Right renal pelvis (tissue), 4 donors: ENCODE results near the gene GRK4. TPM values are rescaled to one million over a fixed set of nuclear protein-coding genes. Genes with fewer than 3 reads are reported as not detected.
"Not testable (repeated sequence)": the region's sequence is repeated elsewhere in the genome, so short reads cannot be mapped to it uniquely, and the experiment has no call there.

Experiments used
- DNase-seq, 4 donors: peaks; one replicate each; pipeline ENCODE4 v3.0.0-alpha.2; 2013; ENCODE audit warnings: low read depth in 4 of 4, low spot score in 3 of 4, missing footprints in 1 of 4
- polyA plus RNA-seq, 4 donors: library from polyadenylated mRNA; unstranded; fragments of 120-200 nt; gene quantifications; one replicate each; pipeline ENCODE4 v1.2.1, GENCODE V29; 2013; ENCODE audit not compliant: insufficient read length in 4 of 4

GRK4 gene
- polyA plus RNA-seq, 4 donors: 7.4 to 8.5 (median 7.6) TPM

DNA sequence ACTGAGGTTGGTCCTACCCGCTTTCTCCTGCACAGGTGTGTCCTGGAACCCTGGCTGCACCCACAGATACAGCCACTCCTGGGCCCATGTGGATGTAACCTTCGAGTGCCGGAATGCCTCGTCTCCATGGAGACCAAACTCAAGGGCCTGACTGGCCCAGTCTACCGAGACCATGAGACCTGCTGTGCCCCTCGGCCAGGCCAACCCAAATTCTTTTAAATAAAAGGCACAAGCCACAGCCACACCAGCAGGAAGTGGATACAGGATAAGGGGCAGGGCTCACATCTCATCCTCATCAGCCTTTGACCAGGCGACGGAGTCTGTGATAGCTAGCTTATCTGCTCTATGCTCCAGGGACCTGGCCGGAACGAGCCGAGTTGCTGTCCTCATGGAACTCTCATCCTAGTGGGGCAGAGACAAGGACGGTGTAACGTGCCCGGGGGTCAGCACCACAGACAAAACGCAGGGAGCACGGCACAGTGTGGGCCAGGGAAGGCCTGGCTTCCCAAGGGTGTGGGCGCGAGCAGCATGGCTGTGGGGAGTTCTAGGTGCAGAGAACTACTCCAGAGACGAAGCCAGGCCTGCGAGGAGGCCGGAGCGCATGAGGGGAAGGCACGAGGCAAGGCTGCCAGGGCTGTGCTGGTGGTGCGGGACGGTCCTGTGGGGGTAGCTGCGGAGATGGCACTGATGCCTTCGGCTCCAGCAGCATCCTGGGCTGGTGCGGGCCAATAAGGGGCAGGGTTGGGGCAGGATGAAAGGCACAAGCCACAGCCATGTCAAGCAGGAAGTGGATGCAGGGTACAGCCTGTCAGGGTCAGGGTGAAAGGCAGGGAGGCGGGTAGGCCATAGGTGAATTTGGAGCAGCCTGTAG is 22.9 kb upstream of the GRK4 start:
- DNase-seq: no peak

- DNase-seq: no peak
Observed at GRCh38 chr4:2941138-2942036, 22.0 kb upstream of the GRK4 start.

GRCh38 chr4:2942037-2942531 is 21.3 kb upstream of the GRK4 start:
- DNase-seq: no peak

- no peak for DNase-seq
Observed at GRCh38 chr4:2942532-2943363, 20.6 kb upstream of the GRK4 start.

GRCh38 chr4:2943364-2944090 is 19.8 kb upstream of the GRK4 start:
- DNase-seq: no peak

DNA sequence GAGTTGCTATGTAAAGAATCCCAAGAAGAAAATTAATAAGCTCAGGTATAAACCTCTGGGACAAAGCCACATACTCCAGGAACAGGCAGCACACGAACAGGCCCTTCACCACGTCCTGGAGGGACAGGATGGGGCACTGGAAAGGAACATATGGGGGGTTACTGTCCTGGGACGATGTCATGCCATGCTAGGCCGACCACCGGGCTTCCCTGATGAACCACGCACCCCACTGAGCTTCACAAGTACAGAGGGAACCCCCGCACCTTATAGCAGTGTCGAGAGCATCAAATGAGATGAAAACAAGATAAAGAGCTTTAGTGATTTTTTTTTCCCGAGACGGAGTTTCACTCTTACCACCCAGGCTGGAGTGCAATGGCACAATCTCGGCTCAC is 19.3 kb upstream of the GRK4 start:
- no peak for DNase-seq

DNA sequence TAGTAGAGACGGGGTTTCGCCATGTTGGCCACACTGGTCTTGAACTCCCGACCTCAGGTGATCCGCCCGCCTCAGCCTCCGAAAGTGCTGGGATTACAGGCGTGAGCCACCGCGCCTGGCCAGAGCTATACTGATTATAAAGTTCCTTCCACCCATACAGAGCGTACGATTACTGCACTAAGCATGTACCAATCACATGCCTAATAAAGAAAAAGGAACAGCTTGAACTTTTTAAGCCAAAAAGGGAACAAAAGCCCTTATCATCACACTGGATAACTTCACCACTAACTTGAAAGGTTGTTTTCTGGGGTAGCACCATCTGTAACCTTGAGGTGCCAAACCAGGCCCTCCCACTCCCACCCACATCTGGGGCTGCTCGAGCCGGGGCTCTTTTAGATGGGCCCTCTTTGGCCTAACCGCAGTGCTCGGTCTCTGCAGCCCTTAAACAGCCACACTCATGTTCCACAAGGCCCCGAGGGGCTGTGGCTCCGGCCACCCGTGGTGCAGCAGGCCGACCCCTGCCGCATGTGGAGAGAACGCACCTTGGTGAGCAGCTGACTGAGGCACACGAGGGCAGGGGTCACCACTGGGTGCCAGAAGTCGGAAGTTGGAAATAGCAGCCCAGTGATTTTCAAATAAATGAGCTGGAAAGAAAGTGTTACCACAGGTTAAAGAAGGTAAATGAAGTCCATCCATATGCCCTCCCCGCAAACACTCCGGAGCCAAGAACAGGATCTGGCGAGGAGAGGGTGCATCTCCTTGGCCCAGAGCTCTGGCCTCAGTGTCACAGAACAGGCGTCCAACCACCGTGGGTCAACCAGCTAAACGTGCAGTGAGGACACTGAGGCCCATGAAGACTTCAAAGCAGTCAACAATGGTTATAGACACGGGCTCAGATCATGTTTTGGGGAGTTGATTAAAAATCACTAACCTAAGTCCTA is 18.5 kb upstream of the GRK4 start:
- DNase-seq: no peak

- DNase-seq: not testable (repeated sequence)
Observed at GRCh38 chr4:2945619-2946604, 17.5 kb upstream of the GRK4 start.

DNA sequence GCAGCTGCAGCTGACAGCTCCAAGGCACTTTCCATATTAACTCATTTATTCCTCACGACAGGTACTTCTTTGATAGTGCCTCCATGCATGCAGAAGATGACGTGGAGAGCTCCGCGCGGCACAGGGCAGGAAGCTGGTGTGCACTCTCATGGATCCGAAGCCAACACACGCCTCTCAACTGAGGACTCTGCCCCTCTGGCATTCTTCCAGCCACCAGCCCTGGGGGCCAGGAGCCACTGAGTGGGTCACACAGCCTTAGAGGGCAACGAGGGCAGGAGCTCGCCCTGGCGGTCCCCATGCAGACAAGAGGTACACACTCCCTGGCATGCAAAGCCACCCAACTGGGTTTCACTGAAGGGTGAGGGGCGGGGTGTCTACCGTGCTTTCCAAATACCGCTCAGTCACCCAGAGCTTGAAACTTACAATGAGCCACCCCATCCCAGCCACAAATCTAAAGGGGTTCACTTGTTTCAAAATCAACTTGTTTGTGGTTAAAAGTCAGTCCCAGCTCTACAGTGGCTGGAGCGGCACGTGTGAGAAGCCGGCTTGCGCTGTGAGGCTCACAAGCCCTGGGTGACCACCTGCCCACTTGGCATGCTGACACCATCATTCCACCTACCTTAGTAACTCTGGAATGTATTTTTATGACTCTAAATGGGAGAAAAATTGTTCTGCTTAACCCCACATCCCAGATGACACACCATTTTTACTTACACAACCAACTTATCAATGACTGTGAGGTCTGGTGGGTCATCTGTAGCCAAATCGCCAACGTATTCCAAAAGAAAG is 16.4 kb upstream of the GRK4 start:
- DNase-seq: no peak

GRCh38 chr4:2947926-2948325 is 15.4 kb upstream of the GRK4 start:
- no peak for DNase-seq

GRCh38 chr4:2948895-2949781 is 14.2 kb upstream of the GRK4 start:
- no peak for DNase-seq

DNA sequence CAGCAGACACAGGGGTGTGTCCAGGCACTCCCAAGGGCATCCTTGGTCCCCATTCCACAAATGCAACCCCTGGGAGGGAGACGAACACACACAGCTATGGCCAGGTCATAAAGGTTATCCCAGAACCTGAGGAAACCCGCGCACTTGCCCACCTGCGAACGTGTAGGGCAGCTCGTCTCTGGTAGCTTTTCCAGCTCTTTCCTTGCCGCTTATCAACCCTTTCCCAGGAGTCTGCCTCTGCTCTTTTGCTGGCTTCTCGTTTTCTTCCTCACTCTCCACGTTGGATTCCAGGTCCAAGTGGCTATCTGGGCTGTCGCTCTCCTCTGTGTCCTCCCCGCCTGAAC is 13.6 kb upstream of the GRK4 start:
- DNase-seq: no peak

DNA sequence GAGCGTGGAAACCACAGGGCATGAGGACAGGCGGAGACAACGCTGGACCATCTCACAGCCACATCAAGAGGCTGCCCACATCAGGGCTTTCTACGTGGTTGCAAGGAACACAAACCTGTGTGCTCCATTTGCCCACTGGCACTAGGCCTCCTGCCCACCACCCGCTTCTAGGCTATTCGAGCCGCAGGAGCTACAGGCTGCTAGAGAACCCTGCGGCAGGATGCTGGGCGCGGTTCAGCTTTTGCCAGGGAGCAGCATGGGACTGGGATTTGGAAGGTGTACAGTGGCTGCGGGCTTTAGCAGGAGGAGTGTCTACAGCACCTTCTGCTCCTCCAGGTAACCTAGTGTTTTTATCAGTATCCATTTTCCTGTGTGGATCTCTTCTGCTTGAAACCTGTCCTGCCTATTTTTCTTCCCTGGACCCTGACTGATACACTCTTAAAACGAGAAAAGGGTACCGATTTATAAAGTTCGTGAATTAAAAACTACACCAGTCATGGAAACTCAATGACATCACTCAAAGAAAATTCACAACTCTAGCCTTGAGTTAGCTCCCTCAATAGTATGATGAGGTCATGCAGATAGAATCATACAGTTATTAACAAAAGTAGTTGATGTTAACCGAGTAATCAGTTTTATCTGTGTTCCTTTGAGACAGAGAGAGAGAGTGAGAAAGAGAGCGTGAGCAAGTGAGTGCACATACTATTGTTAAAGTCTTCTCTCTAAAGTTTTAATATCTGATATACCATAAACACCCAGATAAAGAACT is 13.0 kb upstream of the GRK4 start:
- no peak for DNase-seq

GRCh38 chr4:2953496-2953895 is 9.9 kb upstream of the GRK4 start:
- DNase-seq: no peak
